ENCODE data around the gene YOD1.
A peak's percentile ranks its signal among the peaks of the same experiment; 100 is the strongest.

YOD1 gene

DNA sequence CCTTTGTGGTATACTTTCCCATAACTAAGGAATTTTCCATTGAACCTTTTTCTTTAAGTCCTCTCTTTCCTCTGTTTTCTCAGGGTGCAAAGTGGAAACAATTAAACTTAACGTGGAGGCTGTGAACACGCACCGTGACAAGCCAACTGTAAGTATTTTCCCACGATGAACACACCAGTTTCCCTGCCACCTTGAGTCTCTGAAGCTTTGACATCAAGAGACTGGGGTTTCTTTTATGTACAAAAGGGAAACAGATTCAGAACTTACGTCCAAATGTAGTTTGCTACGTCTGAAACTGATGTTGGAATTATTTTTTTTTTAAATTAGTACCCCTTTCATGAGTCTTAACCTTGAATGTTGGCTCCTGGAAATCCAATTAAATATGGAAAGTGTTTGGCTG is 20.4 kb upstream of the YOD1 start:
- DNase-seq = no peak

DNA sequence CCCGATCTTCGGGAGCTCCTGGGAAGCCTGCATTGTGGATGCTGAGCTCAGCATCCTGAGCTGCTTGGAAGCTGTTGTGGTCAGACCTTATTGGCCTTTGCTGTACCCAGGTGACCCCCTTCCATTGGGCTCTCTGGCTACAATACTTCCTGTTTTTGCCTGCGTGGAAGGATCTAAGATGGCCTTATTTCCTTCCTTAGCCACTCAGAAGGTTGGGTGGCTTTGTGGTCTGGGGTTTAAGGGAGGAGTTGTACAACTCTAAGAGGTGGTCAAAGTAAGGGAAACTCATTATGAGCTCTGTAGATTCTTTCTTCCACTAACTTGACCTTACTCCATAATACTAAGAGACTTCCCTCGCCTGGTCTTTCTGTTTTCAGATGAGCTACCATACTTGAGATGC is 19.8 kb upstream of the YOD1 start:
- DNase-seq = no peak

DNA sequence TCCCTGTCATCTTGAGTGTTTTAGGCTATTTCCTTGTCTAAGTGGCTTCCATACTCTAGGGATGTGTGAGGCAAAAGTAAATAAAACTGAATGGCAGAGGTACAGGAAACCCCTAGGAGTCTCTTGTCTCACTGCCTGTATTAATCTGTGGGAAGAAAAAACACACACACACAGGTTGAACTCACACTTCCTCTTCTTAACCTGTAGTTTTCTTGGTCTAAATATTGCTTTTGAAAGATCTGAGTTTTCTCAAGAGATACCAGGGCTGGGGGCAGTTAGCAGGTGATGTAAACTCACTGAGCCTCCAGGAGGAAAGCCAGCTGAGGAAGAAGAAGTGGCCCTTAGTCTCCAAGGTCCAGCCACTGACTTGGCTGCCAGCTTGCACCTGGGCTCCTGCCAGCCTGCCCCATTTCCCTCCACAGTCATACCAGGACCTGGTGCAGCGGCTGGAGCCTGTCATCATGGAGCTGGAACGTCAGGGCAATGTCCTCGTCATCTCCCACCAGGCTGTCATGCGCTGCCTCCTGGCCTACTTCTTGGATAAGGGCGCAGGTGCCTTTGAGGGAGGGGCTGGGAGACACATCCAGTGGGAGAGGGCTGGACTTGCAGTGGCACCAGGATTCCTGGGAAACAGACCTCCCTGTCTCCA is 19.0 kb upstream of the YOD1 start:
- no peak for DNase-seq

- DNase-seq = no peak
These were observed 18.1 kb upstream of the YOD1 start for GRCh38 chr1:207069061-207069460.

DNA sequence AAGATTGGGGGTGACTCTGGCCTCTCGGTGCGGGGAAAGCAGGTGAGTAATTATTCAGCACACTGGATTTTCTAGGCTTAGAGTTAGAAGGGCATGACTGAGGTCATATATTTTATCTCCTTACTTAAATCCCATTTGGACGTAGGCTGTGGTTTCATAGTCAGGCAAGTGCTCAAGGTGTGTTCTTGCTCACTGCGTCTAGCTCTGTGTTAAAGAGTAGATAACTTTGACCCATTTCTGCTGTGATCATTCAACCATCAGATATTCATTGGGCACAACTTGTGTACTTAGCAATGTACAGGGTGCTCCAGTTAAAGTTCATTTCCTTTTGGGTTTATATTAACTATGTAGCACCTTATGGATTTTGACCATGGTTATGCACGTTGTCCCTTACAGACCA is 16.7 kb upstream of the YOD1 start:
- no peak for DNase-seq

GRCh38 chr1:207067185-207067584 is 16.2 kb upstream of the YOD1 start:
- DNase-seq = no peak

DNA sequence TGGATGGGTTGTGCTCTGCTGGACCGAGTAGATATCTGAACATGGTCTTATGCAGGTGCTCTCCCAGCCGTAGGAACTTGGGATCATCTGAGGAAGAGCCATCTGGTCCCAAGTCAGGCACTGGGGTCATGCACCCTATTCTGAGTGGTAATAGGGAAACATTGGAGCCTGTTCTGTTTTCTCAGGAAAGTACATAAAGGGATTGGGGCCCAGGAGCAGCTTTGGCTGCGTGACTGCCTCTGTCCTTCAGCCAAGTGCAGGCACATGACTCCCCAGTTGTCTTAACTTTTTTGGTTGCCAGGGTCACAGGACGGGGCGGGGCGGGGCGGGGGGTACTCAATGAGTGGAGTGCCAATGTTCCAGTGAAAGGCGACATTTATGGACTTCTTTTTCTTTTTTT is 13.6 kb upstream of the YOD1 start:
- DNase-seq = no peak

GRCh38 chr1:207063014-207063413 is 12.0 kb upstream of the YOD1 start:
- DNase-seq = no peak

GRCh38 chr1:207062058-207062457 is 11.1 kb upstream of the YOD1 start:
- no peak for DNase-seq

GRCh38 chr1:207060596-207060995 is 9.6 kb upstream of the YOD1 start:
- no peak for DNase-seq

GRCh38 chr1:207059881-207060280 is 8.9 kb upstream of the YOD1 start:
- no peak for DNase-seq

GRCh38 chr1:207058878-207059867 is 8.2 kb upstream of the YOD1 start:
- DNase-seq = peak; percentile 96

- no peak for DNase-seq
These were observed 7.2 kb upstream of the YOD1 start for GRCh38 chr1:207058252-207058651.

GRCh38 chr1:207056673-207057072 is 5.7 kb upstream of the YOD1 start:
- no peak for DNase-seq

GRCh38 chr1:207055386-207056001 is 4.5 kb upstream of the YOD1 start:
- DNase-seq = no peak

DNA sequence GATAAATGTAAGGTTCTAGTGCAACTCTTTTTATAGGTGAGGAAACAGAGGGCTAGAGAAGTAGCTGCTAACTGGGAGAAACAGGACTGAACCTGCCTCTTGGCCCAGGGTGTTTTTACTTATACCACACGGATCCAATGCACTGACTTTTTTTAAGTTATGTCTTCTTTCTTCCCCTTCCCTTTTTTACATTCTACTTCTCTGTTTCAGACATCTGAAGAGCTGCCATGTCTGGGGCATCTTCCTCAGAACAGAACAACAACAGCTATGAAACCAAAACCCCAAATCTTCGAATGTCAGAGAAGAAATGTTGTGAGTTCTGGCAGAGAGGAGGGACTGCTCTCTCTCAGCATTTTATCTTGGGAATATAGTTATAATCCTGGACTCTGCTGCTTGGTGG is 3.5 kb upstream of the YOD1 start:
- DNase-seq = no peak

- peak; percentile 99 for DNase-seq
These were observed 2.1 kb upstream of the YOD1 start, which contains the start of gene PFKFB2 for GRCh38 chr1:207052911-207053769. Gene PFKFB2 (plus strand): TSS chr1:207053275. CDS start chr1:207054718, 1,443 bp downstream.

DNA sequence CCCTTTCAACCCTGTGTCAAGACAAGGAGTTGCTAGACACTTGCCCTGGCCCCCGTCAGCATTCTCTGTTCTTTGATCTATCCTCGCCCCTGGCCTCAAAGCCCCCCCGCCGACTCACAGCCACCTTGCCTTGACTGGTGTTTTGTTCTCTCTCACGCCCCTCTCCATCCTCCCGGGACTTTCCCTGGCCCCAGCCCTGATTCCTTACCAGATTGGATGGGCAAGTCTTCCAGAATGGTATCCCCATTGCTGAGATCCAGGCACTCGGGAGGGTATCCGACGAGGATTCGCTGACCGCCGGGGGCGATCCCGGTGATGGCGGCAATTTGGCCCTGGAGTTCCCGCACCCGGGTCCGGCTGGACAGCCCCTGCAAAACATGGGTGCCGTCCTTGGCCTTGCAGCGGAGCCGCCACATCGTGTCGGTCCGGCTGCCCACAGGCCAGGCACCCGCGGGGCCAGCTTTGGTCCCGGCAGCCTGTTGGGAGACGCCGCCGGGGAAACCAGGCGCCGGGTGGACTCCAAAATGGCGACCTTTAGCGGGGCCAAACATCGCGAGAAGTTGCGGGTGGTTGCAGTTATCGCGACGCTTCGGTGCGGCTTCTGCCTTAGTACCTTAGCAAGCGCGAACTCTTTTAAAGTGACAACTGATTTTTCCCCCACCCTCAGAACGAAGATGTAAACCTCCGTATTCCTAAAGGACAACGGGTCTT is 373 bp downstream of the YOD1 start:
- DNase-seq = peak; percentile 85

DNA sequence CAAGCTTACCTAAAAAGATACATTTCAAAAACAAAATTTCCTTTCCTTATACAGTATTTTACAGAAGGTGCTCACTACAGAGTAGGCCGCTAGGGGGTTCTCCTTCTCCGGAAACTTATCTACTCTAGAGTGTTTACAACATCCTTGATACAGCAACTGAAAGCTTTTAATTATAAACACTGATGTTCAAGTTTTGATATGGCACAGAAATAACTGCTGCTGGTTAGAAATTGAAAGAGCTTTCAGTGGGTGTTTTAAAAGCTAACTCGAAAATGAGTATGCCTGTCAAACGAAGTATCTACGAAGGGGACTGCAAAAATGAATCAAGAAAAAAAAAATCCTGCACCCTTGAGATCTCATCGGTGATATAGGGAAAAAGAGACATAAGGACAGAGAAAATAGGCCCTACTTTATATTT is 1.0 kb downstream of the YOD1 start:
- DNase-seq = peak; percentile 59

GRCh38 chr1:207049514-207049913 is 1.5 kb downstream of the YOD1 start:
- DNase-seq = no peak

- DNase-seq = no peak
These were observed 2.0 kb downstream of the YOD1 start for GRCh38 chr1:207049054-207049453.

DNA sequence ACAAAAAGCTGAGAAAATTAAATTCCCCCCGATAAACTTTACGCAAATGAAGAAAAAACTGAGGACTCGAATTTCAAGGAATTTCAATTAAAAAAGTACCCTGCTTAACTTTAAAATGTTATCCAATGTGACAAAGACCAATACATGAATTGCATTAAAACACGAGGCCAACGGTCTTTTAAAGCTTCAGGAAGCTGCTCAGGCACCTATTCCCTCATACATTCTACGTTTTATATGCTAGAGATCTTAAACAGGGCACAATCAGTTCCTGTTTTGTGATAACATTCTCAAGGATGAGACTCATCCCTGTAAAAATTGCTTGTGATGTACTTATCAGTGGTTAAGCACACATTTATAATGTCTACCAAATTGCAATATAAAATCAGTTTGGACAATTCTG is 3.0 kb downstream of the YOD1 start:
- DNase-seq = no peak

Measured in NCI-H2171 treated with DMSO at 0.1 percent for 48 hours (cell line).